MCF 10A (cell line): ENCODE results near the gene GMDS. TPM values are rescaled to one million over a fixed set of nuclear protein-coding genes. Genes with fewer than 3 reads are reported as not detected.

Experiments used
- BruUV-seq: library from RNA; stranded (reverse); fragments of 400-500 nt; replicated peaks from 2 replicates; lab custom pipeline; 2021; lab: Mats Ljungman, UMichigan
- CTCF ChIA-PET: fragments of 300-600 bp; sonication (Branson Sonifier 250); formaldehyde crosslinking; extraction: SDS; loops from one replicate; lab custom pipeline; 2021; ENCODE audit warnings: antibody characterized with exemption, inconsistent platforms; lab: Yijun Ruan, JAX
- POLR2A ChIA-PET: fragments of 300-600, 350-650 bp; sonication (Branson Sonifier 250); formaldehyde crosslinking; extraction: SDS; loops from one replicate; lab custom pipeline; 2020; ENCODE audit warnings: antibody characterized with exemption, inconsistent platforms; lab: Yijun Ruan, JAX
- DNase-seq: peaks from one replicate; pipeline ENCODE4 v3.0.0-alpha.2; 2018; ENCODE audit not compliant: unreplicated experiment
- H3K27ac Mint-ChIP-seq: one replicate; pipeline ENCODE4 v1.8.0; 2022; ENCODE audit warnings: mild to moderate bottlenecking, low read depth, mixed read lengths; ENCODE audit not compliant: unreplicated experiment
- H3K27me3 Mint-ChIP-seq: one replicate; pipeline ENCODE4 v1.8.0; 2022; ENCODE audit warnings: mixed read lengths; ENCODE audit not compliant: insufficient read depth, unreplicated experiment
- H3K36me3 Mint-ChIP-seq: one replicate; pipeline ENCODE4 v1.8.0; 2022; ENCODE audit warnings: mild to moderate bottlenecking, moderate library complexity, mixed read lengths; ENCODE audit not compliant: insufficient read depth, unreplicated experiment
- H3K4me1 Mint-ChIP-seq: one replicate; pipeline ENCODE4 v1.8.0; 2022; ENCODE audit warnings: mixed read lengths; ENCODE audit not compliant: insufficient read depth, unreplicated experiment
- H3K4me3 Mint-ChIP-seq: one replicate; pipeline ENCODE4 v1.8.0; 2022; ENCODE audit warnings: mild to moderate bottlenecking, moderate library complexity, mixed read lengths; ENCODE audit not compliant: unreplicated experiment
- H3K9me3 Mint-ChIP-seq: one replicate; pipeline ENCODE4 v1.8.0; 2022; ENCODE audit warnings: mixed read lengths; ENCODE audit not compliant: unreplicated experiment
- intact Hi-C: fragments of 100-400 bp; cut with micrococcal nuclease; formaldehyde crosslinking; loops from 2 replicates; pipeline ENCODE4 v1.14.1; 2022
- total RNA-seq: library from RNA; stranded (reverse); gene quantifications from 2 replicates; pipeline ENCODE4 v1.2.3, GENCODE V29; 2022
- TF ChIP-seq, protein P1 (sequence below): fragments of 200-600 bp; IDR thresholded peaks from one replicate; pipeline ENCODE4 v1.8.0; 2022; ENCODE audit warnings: antibody characterized with exemption, mild to moderate bottlenecking; ENCODE audit not compliant: unreplicated experiment

Gene GMDS
- total RNA-seq, 1 experiment from 2014 or later: 24.9 TPM

GRCh38 chr6:1946583-1946982, 298.8 kb downstream of the GMDS start:
- H3K9me3 Mint-ChIP-seq: no peaks in the 10 kb centered on the region
- H3K4me3 Mint-ChIP-seq: no peak overlapping the region
- no peaks in the 10 kb centered on the region for H3K27me3 Mint-ChIP-seq
- ChIA-PET CTCF (interaction anchor here (1.2 kb wide), 1 partner anchor 88 kb away, joined by 5 read pairs; no protein-coding TSS in a partner anchor), POLR2A (interaction anchor here (0.7 kb wide), 1 partner anchor 276 kb away, joined by 3 read pairs; no protein-coding TSS in a partner anchor)
- intact Hi-C loops: no loop called here
- peak; percentile 9 for DNase-seq
- TF ChIP-seq, protein P1, sequence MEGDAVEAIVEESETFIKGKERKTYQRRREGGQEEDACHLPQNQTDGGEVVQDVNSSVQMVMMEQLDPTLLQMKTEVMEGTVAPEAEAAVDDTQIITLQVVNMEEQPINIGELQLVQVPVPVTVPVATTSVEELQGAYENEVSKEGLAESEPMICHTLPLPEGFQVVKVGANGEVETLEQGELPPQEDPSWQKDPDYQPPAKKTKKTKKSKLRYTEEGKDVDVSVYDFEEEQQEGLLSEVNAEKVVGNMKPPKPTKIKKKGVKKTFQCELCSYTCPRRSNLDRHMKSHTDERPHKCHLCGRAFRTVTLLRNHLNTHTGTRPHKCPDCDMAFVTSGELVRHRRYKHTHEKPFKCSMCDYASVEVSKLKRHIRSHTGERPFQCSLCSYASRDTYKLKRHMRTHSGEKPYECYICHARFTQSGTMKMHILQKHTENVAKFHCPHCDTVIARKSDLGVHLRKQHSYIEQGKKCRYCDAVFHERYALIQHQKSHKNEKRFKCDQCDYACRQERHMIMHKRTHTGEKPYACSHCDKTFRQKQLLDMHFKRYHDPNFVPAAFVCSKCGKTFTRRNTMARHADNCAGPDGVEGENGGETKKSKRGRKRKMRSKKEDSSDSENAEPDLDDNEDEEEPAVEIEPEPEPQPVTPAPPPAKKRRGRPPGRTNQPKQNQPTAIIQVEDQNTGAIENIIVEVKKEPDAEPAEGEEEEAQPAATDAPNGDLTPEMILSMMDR: no peak
- H3K27ac Mint-ChIP-seq: no peak overlapping the region
- peaks cover 19% of the 10 kb centered on the region for H3K36me3 Mint-ChIP-seq
- no TSS peak for BruUV-seq
- peaks cover 7% of the 10 kb centered on the region for H3K4me1 Mint-ChIP-seq

DNA sequence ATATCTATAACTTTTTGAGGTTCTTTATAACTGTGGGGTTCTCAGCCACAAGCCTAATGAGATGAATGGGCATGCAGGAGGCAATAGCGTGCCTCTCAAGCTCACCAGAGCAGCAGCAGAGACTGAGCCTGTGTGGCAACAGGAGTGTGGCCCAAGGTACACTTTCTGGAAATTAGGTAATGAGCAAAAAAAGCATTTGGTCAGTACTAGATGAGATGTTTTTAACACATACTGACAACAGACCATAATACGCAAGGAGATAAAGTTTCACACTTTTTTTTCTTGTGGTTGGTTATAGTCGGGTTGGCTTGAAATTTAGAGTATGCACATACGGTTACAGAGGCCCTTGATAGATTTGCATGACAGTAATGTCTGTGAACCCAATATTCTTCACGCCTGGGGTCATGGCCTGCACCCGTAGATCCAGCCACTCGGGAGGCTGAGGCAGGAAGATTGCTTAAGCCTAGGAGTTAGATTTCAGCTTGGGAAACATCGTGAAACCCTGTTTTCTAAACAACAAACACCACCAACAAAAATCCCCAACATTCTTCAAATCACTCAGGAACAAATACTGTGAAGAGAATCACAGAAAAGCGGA, 300.1 kb downstream of the GMDS start:
- DNase-seq: no peak
- CTCF ChIA-PET: interaction anchor here (1.2 kb wide), 1 partner anchor 90 kb away, joined by 5 read pairs; no protein-coding TSS in a partner anchor
- H3K4me1 Mint-ChIP-seq: peaks cover 7% of the 10 kb centered on the region
- no peaks in the 10 kb centered on the region for H3K9me3 Mint-ChIP-seq
- no peaks in the 10 kb centered on the region for H3K27me3 Mint-ChIP-seq
- no peak overlapping the region for H3K4me3 Mint-ChIP-seq
- intact Hi-C loops: no loop called here
- BruUV-seq: no TSS peak
- TF ChIP-seq, protein P1: no peak
- peaks cover 13% of the 10 kb centered on the region for H3K36me3 Mint-ChIP-seq
- no peak overlapping the region for H3K27ac Mint-ChIP-seq
- POLR2A ChIA-PET: interaction anchor here (0.6 kb wide), 1 partner anchor 578 kb away, joined by 4 read pairs; no protein-coding TSS in a partner anchor

DNA sequence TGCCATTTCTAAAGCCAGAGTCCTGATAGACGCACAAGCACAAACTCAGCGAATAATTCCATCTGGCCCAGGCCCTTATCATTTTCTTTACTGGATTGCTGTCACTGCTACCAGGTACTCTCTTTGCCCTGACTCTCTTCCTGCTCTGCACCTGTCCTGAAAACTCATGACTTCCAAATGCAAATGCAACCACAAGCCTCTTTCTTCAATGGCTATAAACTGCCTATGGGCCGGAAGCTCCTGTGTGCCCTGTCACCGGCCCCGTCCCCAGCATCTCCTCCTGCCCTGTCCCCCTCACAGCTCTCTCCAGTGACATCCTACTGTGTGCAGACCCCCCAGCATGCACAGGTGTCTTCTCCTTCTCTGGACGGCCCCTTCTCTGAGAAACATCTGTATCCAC, 302.6 kb downstream of the GMDS start:
- CTCF ChIA-PET: no interaction called here
- Mint-ChIP-seq H3K9me3 (no peaks in the 10 kb centered on the region), H3K27me3 (no peaks in the 10 kb centered on the region), H3K36me3 (peaks cover 13% of the 10 kb centered on the region), H3K27ac (no peak overlapping the region), H3K4me3 (no peak overlapping the region), H3K4me1 (no peaks in the 10 kb centered on the region)
- DNase-seq: no peak
- intact Hi-C loops: no loop called here
- no TSS peak for BruUV-seq
- POLR2A ChIA-PET: interaction anchor here (0.6 kb wide), 1 partner anchor 331 kb away, joined by 3 read pairs; no protein-coding TSS in a partner anchor
- TF ChIP-seq, protein P1: no peak

DNA sequence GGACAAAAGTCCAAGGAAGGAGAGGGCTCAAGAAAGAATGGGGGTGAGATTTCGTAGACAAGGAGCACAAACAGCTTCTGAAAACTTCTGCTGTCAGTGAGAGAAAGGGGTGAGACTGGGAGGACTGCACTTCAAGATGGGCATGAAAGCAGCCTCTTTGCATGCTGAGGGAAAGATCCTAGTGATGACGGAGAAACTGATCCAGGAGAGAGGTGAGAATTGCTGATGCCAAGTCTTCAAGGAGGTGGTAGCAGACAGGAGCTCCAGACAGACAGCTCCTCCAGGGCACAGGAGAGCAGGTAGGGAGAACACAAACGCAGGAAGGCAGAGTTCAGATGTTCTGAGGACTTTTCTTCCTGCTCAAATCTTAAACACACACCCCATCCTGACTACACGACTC, 303.9 kb downstream of the GMDS start:
- intact Hi-C loops: no loop called here
- POLR2A ChIA-PET: interaction anchor here (1.1 kb wide), 1 partner anchor 10 kb away, joined by 3 read pairs; no protein-coding TSS in a partner anchor
- Mint-ChIP-seq H3K9me3 (no peaks in the 10 kb centered on the region), H3K4me3 (no peak overlapping the region), H3K36me3 (peaks cover 6% of the 10 kb centered on the region), H3K4me1 (no peaks in the 10 kb centered on the region), H3K27me3 (no peaks in the 10 kb centered on the region), H3K27ac (no peak overlapping the region)
- TF ChIP-seq, protein P1: no peak
- CTCF ChIA-PET: no interaction called here
- no TSS peak for BruUV-seq
- no peak for DNase-seq
